ENCODE measurements around the gene DPP7.

The DPP7 gene

DNA sequence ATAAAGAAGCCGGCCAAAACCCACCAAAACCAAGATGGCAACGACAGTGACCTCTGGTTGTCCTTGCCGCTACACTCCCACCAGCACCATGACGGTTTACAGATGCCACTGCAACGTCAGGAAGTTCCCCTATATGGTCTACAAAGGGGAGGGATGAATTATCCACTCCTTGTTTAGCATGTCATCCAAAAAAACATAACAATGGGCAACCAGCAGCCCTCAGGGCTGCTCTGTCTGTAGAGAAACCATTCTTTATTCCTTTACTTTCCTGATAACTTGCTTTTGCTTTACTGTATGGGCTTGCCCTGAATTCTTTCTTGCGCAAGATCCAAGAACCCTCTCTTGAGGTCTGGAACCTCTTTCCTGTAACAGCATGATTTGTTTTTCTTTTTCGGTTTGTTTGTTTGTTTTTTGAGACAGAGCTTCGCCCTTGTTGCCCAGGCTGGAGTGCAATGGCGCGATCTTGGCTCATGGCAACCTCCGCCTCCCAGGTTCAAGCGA lies 39.2 kb downstream of the DPP7 start:
- H2AFZ ChIP-seq (ENCODE audit: low read length) = no peak overlapping the region
- peaks cover 12% of the 10 kb centered on the region; the same call in 1 of the 2 replicates for H3K4me1 ChIP-seq (ENCODE audit: low read length)
- H3K4me2 ChIP-seq (ENCODE audit: low read depth, low read length) = no peak overlapping the region
- TF ChIP-seq EZH2phosphoT487 (IDR thresholded peaks at IDR 0.05; ENCODE audit: low read length) (no peak), CTCF (IDR thresholded peaks at IDR 0.05; ENCODE audit: low read length) (no peak), EZH2 (optimal IDR thresholded peaks at IDR 0.05; ENCODE audit: low read depth, low read length) (no peak)
- peaks cover 3% of the 10 kb centered on the region; the same call in 1 of the 2 replicates for H3K36me3 ChIP-seq (replicated peaks; ENCODE audit: insufficient read depth, low read length)
- H3K9me3 ChIP-seq (replicated peaks; ENCODE audit: insufficient read depth, low read length) = no peaks in the 10 kb centered on the region
- no peak overlapping the region for H3K9ac ChIP-seq (ENCODE audit: low read length)
- H3K27ac ChIP-seq (ENCODE audit: low read length) = no peak overlapping the region
- H3K27me3 ChIP-seq (replicated peaks; ENCODE audit: insufficient read depth, low read length) = no peaks in the 10 kb centered on the region
- no peaks in the 10 kb centered on the region for H3K9me2 ChIP-seq (replicated peaks; ENCODE audit: insufficient read depth, low read length)
- no peaks in the 10 kb centered on the region for H4K20me1 ChIP-seq (ENCODE audit: insufficient read depth, low read length)
- DNase-seq = no peak
- peaks cover 4% of the 10 kb centered on the region; the same call in 1 of the 2 replicates for H3F3A ChIP-seq (ENCODE audit: insufficient read depth, low read length)
- H3K4me3 ChIP-seq (ENCODE audit: low read length) = no peak overlapping the region
- peaks cover 24% of the 10 kb centered on the region for H3K79me2 ChIP-seq (ENCODE audit: low read length)

DNA sequence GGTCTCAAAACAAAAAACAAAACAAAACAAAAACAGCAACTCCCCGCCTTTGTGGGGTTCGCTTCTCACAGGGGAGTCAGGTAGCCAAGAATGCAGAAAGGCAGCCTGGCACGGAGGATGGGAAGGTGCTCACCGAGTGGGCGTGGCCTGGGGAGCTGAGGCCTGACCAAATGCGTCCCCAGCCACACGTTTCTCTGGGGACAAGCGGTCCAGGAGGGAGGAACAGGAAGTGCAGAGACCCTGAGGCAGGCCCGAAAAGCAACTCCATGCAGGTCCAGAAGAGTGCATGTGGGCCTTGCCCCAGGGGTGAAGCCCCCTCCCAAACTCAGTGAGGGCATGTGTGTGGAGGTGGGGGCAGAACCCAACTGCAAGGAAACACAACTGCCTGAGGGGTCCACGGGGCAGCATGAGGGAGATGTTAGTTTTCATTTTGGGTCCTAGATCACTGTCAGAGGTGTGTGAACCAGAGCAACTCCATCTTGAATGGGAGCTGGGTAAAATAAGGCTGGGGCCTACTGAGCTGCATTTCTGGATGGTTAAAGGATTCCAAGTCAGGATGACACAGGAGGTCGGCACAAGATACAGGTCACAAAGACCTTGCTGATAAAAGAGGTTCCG lies 39.8 kb downstream of the DPP7 start:
- H3K9ac ChIP-seq (ENCODE audit: low read length) = no peak overlapping the region

DNA sequence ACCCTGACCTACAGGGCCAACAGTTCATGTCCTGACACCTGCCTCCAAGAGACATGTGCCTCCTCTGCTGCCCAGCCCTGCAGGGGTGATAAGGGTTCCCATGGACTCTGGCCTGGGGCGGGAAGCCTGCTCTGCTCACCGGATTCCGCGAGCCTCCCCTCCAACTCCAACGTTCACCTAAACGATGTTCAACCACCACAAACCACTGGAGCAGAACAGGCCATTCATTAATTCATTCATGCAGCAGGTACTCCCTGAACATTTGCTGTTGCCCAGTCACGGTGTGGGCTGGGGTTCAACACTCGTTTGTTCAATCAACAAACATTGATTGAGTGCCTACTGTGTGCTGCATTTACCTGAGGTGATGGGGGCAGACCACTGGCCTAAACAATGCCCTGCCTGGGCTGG lies 40.5 kb downstream of the DPP7 start:
- Histone ChIP-seq H3K9ac (ENCODE audit: low read length) (no peak overlapping the region), H3F3A (ENCODE audit: insufficient read depth, low read length) (peaks cover 4% of the 10 kb centered on the region; the same call in 1 of the 2 replicates), H3K36me3 (replicated peaks; ENCODE audit: insufficient read depth, low read length) (no peaks in the 10 kb centered on the region), H3K4me2 (ENCODE audit: low read depth, low read length) (no peak overlapping the region), H4K20me1 (ENCODE audit: insufficient read depth, low read length) (no peaks in the 10 kb centered on the region), H3K4me1 (ENCODE audit: low read length) (peaks cover 16% of the 10 kb centered on the region; the same call in 1 of the 2 replicates), H3K9me2 (replicated peaks; ENCODE audit: insufficient read depth, low read length) (no peaks in the 10 kb centered on the region), H3K79me2 (ENCODE audit: low read length) (peaks cover 21% of the 10 kb centered on the region), H3K27ac (ENCODE audit: low read length) (no peak overlapping the region), H2AFZ (ENCODE audit: low read length) (no peak overlapping the region), H3K27me3 (replicated peaks; ENCODE audit: insufficient read depth, low read length) (no peaks in the 10 kb centered on the region), H3K4me3 (ENCODE audit: low read length) (no peak overlapping the region), H3K9me3 (replicated peaks; ENCODE audit: insufficient read depth, low read length) (no peaks in the 10 kb centered on the region)
- DNase-seq = no peak
- TF ChIP-seq CTCF (IDR thresholded peaks at IDR 0.05; ENCODE audit: low read length) (no peak), EZH2phosphoT487 (IDR thresholded peaks at IDR 0.05; ENCODE audit: low read length) (no peak), EZH2 (optimal IDR thresholded peaks at IDR 0.05; ENCODE audit: low read depth, low read length) (no peak)

More for the DNA sequence above, 39.8 kb downstream of the DPP7 start:
- Histone ChIP-seq H3K36me3 (replicated peaks; ENCODE audit: insufficient read depth, low read length) (peaks cover 2% of the 10 kb centered on the region; the same call in 1 of the 2 replicates), H3K27ac (ENCODE audit: low read length) (no peak overlapping the region), H3K79me2 (ENCODE audit: low read length) (peaks cover 21% of the 10 kb centered on the region), H3K9me2 (replicated peaks; ENCODE audit: insufficient read depth, low read length) (no peaks in the 10 kb centered on the region), H3K9me3 (replicated peaks; ENCODE audit: insufficient read depth, low read length) (no peaks in the 10 kb centered on the region), H4K20me1 (ENCODE audit: insufficient read depth, low read length) (no peaks in the 10 kb centered on the region), H3K27me3 (replicated peaks; ENCODE audit: insufficient read depth, low read length) (no peaks in the 10 kb centered on the region), H3K4me3 (ENCODE audit: low read length) (no peak overlapping the region), H2AFZ (ENCODE audit: low read length) (no peak overlapping the region), H3F3A (ENCODE audit: insufficient read depth, low read length) (peaks cover 4% of the 10 kb centered on the region; the same call in 1 of the 2 replicates), H3K4me2 (ENCODE audit: low read depth, low read length) (no peak overlapping the region), H3K4me1 (ENCODE audit: low read length) (peaks cover 12% of the 10 kb centered on the region; the same call in 1 of the 2 replicates)
- no peak for DNase-seq
- no peak for TF ChIP-seq CTCF (IDR thresholded peaks at IDR 0.05; ENCODE audit: low read length)
- no peak for TF ChIP-seq EZH2phosphoT487 (IDR thresholded peaks at IDR 0.05; ENCODE audit: low read length)
- TF ChIP-seq EZH2 (optimal IDR thresholded peaks at IDR 0.05; ENCODE audit: low read depth, low read length) = no peak

Measured in MM.1S (cell line).